NCI-H345 treated with DMSO at 0.1 percent for 48 hours (cell line): ENCODE data around the gene ACOT8.
A peak's percentile ranks its signal among the peaks of the same experiment; 100 is the strongest.
"Not testable (repeated sequence)": the region's sequence is repeated elsewhere in the genome, so short reads cannot be mapped to it uniquely, and the experiment has no call there.

Source experiments
- DNase-seq: peaks from one replicate; lab custom pipeline; 2025; ENCODE audit not compliant: unreplicated experiment; lab: John Stamatoyannopoulos, UW

The ACOT8 gene

GRCh38 chr20:45857114-45857881, at the start of gene ACOT8, which contains the start of gene ZSWIM3:
Gene ACOT8 (minus strand): TSS chr20:45857392. CDS start chr20:45857315, 77 bp downstream.
Gene ZSWIM3 (plus strand): TSS chr20:45857614. CDS start chr20:45857826, 212 bp downstream.
- peak; percentile 99 for DNase-seq

DNA sequence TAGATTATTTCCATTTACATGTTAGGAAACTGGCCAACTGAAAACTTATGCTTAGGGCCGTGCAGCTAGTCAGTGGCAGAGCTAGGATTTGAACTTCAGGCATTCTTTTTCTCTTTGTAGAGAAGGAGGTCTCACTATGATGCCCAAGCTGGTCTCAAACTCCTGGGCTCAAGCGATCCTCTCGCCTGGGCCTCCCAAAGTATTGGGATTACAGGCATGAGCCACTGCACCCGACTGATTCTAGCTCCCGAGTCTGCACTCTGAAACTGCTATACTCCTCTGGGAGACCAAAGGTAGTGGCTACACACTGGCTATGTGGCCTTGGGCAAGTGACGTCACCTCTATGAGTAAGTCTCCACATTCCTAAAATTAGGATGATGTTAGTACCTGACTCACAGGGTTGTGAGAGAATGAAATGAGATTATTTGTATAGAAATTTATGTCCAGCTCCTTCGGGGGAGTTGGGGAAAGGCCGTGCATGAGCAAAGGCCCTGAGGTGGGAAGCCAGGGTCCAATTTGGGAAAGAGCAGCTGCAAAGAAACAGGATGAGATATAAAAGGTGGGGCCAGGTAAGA, 48.4 kb upstream of the ACOT8 start:
- no peak for DNase-seq

DNA sequence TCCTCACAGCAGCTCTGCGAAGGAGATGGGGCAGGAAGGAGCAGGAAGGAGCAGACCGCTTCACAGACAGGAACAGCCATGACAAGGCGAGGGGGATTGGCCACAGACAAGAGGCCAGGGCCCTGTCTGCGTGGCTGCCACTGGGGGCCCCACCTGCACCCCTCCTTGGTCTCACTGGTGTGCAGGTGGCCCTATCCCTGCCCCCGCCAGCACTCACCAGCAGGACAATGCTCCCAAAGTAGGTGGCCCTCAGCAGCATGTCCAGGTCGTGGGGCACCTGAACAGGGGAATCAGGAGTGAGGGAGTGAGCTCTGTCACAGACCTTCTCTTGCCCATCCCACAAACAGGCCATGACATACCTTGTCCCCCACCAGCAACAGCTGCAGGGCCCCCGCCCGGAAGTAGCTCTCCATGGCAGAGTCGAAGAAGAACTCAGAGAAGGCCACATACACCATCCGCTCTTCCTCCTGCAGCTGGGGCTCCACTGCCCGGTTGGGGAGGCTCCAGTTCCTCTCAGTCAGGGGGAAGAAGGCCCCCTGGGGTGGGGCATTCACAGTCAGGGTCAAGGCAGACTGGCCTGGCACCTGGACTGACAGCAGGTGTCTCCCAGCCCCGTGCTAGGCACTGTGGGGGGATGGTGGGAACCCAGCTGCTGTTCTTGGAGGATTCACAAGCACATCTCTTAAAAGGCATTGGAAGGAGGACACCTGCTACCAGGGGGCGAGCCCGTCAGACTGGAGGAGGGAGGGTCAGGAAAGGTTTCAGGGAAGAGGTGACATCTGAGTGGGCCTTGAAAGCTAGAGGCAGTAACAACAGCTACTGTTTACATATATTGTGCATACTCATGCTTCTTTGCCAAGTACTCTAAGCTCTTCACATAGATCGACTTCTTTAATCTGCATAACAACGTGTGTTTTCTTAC, 47.7 kb upstream of the ACOT8 start:
- DNase-seq, result no peak

- DNase-seq, result no peak
Observed at GRCh38 chr20:45902199-45902701, 45.1 kb upstream of the ACOT8 start.

- DNase-seq, result not testable (repeated sequence)
Observed at GRCh38 chr20:45901332-45901731, 44.1 kb upstream of the ACOT8 start.

- DNase-seq, result no peak
Observed at GRCh38 chr20:45899046-45899835, 42.0 kb upstream of the ACOT8 start.

DNA sequence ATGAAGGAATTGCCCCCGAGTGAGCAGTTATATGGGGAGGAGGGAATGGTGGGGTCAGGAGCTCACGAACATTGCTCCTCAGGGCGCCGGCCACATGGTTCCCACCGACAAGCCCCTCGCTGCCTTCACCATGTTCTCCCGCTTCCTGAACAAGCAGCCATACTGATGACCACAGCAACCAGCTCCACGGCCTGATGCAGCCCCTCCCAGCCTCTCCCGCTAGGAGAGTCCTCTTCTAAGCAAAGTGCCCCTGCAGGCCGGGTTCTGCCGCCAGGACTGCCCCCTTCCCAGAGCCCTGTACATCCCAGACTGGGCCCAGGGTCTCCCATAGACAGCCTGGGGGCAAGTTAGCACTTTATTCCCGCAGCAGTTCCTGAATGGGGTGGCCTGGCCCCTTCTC, 41.1 kb upstream of the ACOT8 start:
- DNase-seq, result no peak

DNA sequence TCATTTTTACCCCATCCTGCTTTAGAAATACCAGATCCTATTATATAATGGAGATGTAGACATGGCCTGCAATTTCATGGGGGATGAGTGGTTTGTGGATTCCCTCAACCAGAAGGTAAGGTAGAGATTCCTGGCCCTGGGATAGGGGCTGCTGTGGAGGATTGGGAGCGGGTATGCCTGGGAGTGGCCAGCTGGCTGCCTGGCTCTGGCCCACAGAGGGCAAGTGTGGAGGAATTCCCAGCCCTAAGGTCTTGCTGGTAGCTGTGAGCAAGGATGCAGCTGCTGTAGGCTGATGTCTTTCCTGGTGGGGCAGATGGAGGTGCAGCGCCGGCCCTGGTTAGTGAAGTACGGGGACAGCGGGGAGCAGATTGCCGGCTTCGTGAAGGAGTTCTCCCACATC, 40.5 kb upstream of the ACOT8 start:
- DNase-seq, result no peak

- no peak for DNase-seq
Observed at GRCh38 chr20:45897289-45897688, 40.1 kb upstream of the ACOT8 start.

GRCh38 chr20:45896641-45897161, 39.5 kb upstream of the ACOT8 start:
- DNase-seq, result no peak

DNA sequence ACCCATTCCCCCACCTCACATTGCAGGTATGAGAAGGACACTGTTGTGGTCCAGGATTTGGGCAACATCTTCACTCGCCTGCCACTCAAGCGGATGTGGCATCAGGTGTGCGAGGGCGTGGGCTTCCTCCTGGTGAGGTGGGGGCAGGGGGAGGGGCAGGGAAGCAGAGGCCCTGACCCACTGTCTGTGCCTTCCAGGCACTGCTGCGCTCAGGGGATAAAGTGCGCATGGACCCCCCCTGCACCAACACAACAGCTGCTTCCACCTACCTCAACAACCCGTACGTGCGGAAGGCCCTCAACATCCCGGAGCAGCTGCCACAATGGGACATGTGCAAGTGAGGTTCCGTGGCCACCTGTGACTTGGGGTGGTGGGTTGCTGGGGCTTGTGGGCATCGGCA, 37.6 kb upstream of the ACOT8 start:
- no peak for DNase-seq

DNA sequence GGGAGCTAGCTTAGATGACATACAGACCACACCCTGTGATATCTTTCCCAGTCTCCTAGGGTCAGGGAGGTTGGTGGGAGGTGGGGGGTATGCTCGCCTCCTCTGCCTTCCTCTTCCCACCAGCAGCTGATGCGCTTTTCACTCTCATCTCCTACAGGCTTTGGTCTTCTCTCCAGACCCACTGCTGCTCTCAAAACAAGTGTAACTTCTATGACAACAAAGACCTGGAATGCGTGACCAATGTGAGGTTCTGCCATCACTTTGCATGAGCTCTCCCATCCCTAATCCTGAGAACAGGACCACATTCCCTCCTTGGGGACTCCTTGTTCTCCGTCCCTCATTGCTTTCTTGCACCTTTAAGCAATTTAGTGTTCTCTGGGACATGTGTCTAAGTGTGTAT, 36.6 kb upstream of the ACOT8 start:
- DNase-seq, result no peak

- no peak for DNase-seq
Observed at GRCh38 chr20:45892828-45893500, 35.8 kb upstream of the ACOT8 start.

- no peak for DNase-seq
Observed at GRCh38 chr20:45892049-45892825, 35.0 kb upstream of the ACOT8 start.

GRCh38 chr20:45890985-45891983, 34.1 kb upstream of the ACOT8 start, which contains the start of the genes CTSA and NEURL2:
Gene CTSA (plus strand): TSS chr20:45891335. CDS start chr20:45891569, 234 bp downstream.
Gene NEURL2 (minus strand): TSS chr20:45891208. CDS start chr20:45890991, 217 bp downstream.
- DNase-seq, result peak; percentile 85

DNA sequence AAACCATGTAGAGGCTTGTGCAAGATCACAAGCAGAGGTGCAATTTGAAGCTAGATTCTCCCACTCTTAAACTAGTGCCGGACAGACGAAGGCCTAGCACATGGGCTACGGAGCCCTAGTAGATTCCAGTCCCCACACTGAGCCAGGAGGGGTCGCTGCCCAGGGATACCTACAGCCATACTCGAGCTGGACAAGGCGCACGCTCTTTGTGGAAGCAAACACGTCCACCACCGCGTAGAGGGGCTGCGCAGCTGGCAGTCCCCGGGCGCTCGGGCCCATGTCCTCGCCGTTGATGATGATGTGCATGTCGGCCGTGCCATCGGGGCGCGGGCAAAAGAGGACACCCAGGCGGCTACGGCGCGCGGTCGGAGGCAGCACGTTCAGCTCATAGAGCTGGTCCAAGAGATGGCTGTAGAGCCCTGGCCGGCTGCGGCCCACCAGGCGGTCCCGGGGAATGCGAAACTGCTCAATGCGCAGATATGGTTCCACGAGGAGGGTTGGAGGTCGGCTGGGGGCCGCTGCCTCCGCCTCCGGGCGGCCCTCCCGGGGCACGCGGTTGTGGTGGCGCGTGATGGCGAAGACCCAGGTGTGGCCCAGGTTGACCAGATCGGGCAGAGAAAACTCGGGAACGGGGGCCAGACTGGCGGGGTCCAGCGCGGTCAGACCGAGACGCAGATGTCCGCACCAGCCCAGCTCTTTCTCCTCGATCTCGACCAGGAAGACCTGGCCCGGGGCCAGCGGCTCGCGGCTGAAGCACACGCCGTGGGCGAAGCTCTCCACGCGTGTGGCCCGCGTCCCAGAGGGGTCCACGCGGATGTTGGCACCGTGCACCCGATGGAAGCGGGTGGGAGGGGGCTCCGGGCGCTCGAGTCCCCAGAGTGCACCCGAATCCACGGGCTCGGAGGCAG, 33.1 kb upstream of the ACOT8 start:
- DNase-seq, result no peak

GRCh38 chr20:45888681-45889080, 31.5 kb upstream of the ACOT8 start:
- DNase-seq, result no peak
